Fibroblast of skin of scalp (primary cell): ENCODE measurements around the gene CCDC200.
"Not testable (repeated sequence)": the region's sequence is repeated elsewhere in the genome, so short reads cannot be mapped to it uniquely, and the experiment has no call there.

Source experiments
- DNase-seq: peaks from one replicate; pipeline ENCODE4 v3.0.0-alpha.2; 2013

CCDC200 gene

DNA sequence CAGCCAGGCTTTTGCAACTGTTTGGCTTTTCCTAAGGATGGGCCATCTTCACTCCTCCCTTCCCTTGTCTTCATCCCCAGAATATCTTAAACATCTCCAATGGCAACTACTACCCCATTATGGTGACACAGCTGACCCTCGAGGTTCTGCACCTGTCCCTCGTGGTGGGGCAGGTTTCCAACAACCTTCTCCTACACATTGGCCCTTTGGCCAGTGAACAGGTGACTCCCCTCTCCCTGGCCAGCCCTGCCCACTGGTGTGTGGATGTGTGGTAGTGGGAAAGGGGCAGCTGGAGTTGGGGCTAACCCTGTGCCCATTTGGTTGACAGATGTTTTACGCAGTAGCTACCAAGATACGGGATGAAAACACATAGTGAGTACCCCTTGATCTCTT is 12.1 kb downstream of the CCDC200 start:
- DNase-seq = no peak

DNA sequence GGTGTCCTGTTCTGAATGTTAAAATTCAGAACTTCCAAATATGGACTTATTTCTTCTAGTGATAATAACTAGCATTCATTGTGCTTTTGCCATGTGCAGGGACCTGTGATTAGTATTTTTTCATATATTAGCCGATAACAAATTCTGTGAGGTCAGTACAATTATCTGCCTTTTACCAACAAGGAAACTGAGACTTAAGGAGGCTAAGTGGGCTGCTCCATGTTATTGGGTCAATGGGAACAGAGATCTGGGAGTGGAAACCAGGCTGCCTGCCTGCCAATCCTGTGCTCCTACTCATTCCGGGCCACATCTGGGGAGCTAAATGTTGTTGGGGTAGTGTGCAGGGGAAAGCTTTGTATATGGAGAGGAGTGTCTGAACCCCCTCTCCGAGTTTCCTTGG is 13.1 kb downstream of the CCDC200 start:
- DNase-seq = no peak

DNA sequence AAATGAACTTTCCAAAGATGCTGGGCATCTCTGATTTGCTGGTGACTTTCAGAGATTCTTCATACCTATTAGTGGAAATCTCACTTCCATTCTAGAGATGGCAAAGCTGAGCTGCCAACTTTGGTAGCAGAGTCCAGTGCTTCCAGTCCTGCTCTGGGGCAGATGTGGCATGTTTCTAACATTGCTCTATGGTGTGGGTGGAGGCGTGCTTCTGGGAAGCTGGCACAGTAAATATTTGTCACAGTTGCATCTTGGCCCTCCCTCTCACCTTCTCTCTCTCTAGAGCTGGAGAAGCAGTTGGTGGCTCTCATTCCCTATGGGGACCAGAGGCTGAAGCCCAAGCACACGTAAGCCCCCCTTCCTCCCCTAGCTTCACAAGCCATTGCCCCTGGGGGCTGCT is 14.9 kb downstream of the CCDC200 start:
- no peak for DNase-seq

DNA sequence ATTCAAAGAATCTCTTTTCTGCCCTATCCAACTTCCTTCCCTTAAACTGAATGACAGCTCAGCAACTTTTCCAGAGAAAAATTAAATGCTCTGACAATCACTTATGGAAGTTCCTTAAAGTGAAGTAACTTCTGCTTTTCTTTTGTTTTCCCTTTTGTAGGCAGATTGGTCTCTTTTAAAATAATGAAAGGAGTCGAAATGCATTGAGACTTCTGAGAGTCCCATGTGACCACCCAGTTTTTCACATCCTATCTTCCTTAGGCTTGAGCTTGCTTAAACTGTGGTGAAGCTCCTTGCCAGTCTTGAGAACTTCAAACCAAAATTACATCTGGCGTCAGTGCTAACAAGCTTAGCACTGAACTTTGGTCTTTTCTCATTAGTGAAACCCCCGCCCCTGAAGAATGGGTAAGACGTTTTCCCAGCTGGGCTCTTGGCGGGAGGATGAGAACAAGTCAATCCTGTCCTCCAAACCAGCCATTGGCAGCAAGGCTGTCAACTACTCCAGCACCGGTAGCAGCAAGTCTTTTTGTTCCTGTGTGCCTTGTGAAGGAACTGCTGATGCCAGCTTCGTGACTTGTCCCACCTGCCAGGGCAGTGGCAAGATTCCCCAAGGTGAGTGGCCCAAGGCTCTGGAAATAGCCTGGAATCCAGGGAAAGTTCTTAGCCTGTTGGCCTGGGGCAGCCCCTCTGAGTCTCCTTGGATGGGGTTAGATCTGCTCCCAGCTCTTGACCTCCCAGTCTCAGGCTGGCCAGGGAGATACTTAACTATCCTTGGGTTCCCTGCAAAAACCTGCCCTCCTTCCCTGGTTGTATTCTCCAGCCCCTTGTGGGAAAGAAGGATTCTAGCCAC is 15.6 kb downstream of the CCDC200 start:
- DNase-seq = no peak

DNA sequence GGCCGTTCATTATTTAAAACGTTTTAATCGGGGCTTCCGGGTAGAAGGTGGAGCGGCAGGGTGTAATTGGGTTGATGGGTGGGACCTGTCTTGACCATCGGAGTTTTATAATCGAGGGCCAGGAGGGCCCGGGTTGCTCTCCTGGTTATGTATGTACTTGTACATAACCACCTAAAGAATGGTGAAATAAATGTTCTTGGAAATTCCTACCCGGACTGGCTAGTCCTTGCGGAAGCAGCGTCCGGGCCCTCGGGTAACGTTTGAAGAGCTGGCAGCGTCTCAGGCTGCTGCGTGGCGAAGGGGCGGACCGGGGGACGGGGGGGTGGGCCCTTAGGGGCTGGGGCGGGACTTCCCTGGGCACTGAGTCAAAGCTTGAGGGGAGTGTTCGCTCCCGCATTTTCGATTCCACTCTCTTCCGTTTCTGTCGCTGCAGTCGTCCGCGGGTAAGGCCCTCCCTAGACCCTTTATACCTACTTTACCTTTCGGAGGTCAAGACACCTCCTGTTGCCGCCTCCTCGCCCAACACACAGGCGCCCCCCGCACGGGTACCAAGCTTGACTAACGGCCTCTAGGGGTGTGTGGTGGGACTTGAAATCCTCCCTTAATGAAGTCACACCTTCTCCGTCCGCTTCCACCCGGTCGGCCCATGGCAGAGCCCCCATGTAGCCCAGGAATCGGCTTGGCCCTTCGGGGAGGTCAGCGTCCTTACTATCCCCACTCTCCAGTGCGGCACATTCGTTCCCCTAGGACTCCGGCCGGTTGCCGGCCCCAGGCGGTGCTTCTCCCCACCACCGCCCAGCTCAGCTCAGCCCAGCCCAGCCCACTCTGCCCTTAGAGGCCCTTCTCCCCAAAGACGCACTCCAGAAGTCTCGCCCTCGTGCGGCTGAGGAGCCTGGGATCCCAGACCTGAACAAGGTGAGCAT is 16.7 kb downstream of the CCDC200 start, which contains the start of gene TMEM106A:
Gene TMEM106A, plus strand, starts transcription at position 396 of the 923 bp plus-strand sequence. CDS start 1,167 bp downstream, outside the sequence.
- DNase-seq = peak; percentile 90

DNA sequence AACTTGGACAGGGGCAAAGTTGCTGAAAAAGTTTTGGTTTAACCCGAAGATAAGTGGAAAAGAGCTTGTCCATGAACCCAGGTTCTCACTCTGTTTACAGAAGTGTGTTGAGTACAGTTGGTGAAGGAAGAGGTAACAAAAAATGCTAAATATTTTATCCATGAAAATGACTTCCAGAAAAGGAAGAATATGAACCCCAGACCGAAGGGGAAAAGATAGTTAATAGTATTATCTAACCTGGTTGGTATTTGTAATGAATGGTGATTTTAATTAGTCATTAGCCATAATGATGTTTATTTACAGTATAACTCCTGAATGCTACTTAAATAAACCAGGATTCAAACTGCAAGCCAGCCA is 17.3 kb downstream of the CCDC200 start:
- no peak for DNase-seq

DNA sequence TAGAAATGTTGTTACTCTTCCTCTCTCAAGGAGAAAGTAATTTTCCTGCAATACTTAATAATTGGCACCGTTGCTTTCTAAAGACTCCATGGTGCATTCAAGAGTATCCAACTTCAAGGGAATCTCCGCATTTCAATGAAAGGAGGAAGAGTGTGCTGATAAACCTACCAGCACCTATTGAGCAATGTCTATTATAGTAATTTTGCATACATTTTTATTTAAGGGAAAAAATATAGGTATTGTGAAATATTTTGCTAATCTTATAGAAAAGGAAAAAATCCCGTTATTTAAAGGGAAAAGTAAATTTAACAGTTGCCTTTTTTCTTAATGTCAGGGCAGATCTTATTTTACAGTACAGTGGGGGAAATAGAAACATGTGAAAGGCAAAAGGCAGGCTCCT is 17.8 kb downstream of the CCDC200 start:
- no peak for DNase-seq

DNA sequence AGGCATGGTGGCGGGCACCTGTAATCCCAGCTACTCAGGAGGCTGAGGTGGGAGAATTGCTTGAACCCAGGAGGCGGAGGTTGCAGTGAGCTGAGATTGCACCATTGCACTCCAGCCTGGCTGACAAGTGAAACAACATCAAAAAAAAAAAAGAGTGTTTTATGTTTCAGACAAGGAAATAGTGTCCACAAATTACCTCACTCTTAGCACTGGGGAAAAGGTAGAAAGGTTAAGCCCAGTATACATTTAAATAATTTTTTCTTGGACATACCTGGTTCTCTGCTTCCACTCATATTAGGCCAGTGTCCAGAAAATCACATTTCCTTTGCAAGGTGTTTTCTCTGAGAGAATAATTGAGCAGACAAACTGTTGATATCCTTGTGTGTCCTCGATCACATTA is 25.4 kb downstream of the CCDC200 start:
- DNase-seq = not testable (repeated sequence)

DNA sequence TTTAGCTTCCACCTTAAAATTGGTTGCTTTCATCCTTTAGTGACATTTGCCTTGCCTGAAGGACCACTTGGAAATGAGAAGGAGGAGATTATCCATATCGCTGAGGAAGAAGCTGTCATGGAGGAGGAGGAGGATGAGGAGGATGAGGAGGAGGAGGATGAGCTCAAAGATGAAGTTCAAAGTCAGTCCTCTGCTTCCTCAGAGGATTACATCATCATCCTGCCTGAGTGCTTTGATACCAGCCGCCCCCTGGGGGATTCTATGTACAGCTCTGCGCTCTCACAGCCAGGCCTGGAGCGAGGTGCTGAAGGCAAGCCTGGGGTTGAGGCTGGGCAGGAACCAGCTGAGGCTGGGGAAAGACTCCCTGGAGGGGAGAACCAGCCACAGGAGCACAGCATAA is 28.3 kb downstream of the CCDC200 start:
- DNase-seq = peak; percentile 7

DNA sequence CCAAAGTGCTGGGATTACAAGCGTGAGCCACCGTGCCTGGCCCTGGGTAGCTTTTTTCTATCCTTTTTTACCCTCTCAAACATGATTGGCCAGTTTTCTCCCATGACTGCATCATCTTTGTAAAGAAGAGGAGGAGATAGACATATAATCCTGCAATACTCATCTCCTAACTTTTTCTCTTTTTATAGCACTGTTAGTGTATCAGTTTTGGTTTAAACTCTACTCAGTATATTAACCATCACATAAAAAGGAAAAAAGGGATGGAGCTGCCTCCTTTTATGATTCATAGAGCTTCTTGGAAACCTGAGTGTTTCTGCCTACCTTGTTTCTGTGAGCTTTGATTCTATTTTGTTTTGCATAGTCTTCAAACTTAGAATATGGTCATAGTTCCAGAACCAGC is 28.8 kb downstream of the CCDC200 start:
- DNase-seq = no peak

DNA sequence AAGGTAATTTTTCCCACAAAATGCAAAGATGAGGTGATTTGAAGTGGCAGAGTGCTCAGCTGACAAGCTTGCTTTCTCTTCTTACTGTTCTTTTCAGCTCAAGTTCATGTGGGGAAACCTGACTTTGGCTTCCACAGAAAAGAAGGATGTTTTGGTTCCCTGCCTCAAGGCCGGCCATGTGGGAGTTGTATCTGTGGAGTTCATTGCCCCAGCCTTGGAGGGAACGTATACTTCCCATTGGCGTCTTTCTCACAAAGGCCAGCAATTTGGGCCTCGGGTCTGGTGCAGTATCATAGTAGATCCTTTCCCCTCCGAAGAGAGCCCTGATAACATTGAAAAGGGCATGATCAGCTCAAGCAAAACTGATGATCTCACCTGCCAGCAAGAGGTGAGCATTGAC is 35.2 kb downstream of the CCDC200 start:
- DNase-seq = no peak

DNA sequence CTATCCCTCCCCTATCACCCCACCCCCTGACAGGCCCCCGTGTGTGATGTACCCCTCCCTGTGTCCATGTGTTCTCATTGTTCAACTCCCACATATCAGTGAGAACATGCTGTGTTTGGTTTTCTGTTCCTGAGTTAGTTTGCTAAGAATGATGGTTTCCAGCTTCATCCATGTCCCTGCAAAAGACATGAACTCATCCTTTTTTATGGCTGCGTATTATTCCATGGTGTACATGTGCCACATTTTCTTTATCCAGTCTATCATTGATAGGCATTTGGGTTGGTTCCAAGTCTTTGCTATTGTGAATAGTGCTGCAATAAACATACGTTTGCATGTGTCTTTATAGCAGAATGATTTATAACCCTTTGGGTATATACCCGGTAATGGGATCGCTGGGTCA is 41.8 kb downstream of the CCDC200 start:
- DNase-seq = not testable (repeated sequence)

DNA sequence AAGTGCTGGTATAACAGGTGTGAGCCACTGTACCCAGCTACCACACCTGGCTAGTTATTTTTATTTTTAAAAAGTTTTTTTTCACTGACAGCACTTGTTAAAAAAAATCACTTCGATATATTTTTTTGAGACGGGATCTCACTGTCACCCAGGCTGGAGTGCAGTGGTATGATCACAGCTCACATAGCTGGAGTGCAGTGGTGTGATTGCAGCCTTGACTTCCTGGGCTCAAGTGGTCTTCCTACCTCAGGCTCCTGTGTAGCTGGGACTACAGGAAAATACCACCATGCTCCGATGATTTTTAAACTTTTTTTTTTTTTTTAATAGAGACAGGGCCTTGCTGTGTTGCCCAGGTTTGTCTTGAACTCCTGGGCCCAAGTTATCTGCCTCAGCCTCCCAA is 44.5 kb downstream of the CCDC200 start:
- DNase-seq = no peak

DNA sequence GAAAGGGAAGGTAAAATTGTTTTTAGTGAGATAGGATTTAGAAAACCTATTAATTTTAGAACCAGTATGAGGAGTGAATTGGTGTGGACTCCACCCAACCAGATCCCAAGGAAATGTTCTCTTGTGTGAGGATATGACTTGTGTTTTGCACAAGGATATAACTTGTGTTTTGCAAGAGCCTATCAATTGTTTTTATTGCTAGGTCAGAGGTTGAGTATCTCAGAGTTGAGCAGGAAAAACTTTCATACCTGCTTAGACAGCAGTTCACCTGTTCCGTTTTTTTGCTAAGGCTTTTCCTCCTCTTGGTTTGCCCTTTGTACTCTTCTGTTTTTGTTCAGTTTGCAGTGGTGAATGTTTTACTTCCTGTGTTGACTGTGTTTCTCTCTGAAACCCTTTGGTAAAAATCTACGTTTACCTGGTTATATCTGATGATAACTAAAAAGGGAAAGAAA is 52.3 kb downstream of the CCDC200 start:
- no peak for DNase-seq

DNA sequence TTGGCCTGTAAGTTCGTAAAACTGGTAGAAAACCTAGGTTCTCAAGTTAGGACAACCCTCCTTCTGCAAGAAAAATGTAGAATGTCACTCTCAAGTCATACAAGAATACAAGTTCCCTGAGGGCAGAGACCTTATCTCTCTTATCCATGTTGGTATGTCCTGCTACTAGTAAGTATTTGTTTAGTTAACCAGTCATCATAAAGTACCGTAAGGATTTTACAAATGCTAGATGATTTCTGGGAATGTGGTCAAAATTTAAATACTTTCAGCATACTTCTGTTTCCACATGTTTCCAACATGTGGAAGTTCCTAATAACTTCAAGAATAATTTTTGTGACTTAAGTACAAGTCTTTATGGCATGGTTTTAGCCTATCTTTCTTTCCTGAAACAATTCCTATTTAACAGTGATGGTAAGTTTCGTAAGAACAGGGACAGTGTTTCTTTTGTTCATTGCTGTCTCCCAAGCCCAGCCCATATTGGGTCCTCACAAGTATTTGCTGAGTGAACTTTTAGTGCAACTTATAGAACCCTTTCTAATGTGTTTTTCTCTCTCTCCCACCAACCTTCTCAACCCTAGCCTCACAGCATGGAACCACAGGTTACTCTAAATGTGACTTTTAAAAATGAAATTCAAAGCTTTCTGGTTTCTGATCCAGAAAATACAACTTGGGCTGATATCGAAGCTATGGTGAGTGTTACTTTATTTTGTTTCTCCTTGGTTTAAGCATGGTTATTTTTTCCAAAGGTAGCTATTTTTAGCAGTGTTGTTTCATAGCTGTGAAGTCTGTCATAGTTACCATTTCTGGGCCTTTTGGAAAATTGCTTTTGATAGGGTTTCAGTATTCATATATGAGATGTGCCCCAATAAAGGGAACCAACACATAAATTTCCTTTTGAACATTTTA is 53.0 kb downstream of the CCDC200 start:
- DNase-seq = peak; percentile 86

DNA sequence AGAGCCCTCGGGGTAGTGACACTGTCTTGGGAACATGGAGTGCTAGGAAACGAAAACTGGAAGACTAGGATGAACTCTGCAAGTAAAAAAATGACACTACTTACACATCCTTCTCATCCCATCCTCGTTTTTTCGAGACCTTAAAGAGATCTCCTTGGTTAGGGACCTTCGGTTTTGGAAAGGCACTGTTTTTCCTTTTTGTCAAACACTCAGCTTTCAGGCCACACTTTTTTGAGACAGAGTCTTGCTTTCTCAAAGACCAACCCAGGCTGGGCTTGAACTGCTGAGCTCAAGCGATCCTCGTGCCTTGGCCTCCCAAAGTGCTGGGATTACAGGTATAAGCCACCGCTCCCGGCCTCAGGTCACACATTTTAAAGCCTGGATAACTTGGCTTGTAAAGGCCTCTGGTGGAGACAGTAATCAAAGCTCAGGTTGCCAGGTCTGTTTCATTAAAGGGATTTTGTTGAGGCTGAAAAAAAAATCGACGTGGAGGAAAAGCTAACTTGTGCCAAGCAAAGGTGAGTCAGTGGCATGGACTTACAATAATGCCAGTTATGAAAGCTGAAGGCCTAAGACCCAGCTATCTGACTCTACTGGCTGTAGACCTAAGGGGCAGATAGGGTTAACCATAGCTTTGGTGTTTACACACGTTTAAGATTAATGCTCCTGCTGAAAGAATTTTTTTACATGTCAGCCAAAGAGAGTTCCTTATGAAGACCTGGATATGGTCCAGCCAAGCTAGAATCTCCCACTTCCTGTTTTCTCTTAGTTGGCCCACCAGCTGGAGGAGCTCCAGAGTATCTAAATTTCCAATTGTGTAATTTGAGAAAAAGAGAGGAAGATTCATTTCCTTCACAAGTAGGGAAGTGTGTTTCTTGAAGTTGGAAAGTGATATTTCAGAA is 56.6 kb downstream of the CCDC200 start:
- peak; percentile 94 for DNase-seq
